Transverse colon (tissue), 4 donors: ENCODE results near the gene KRTAP5-10. TPM values are rescaled to one million over a fixed set of nuclear protein-coding genes. Genes with fewer than 3 reads are reported as not detected.
"Not testable (repeated sequence)": the region's sequence is repeated elsewhere in the genome, so short reads cannot be mapped to it uniquely, and the experiment has no call there.

ENCODE experiments used
- DNase-seq: peaks from one replicate; pipeline ENCODE4 v3.0.0-alpha.2; 2019
- H3K27ac ChIP-seq, 4 donors: fragments of 200-600 bp; sonication (generic); 2 replicates each; pipeline ENCODE4 v1.5.1; 2016 to 2018; ENCODE audit warnings: inconsistent platforms in 4 of 4
- H3K27me3 ChIP-seq: fragments of 200-600 bp; sonication (generic); 2 replicates; pipeline ENCODE4 v1.5.1; 2017; ENCODE audit warnings: inconsistent platforms
- H3K36me3 ChIP-seq, 4 donors: fragments of 200-600 bp; sonication (generic); 2 replicates each; pipeline ENCODE4 v1.5.1; 2017 to 2019; ENCODE audit warnings: inconsistent platforms in 4 of 4
- H3K4me1 ChIP-seq, 4 donors: fragments of 200-600 bp; sonication (generic); 2 replicates each; pipeline ENCODE4 v1.5.1; 2017 to 2020; ENCODE audit warnings: inconsistent platforms in 4 of 4
- H3K4me3 ChIP-seq, 4 donors: fragments of 200-600 bp; sonication (generic); 1 replicate in 1 of 4; 2 replicates in 3 of 4; pipeline versions ENCODE4 v1.5.1 to v1.6.1; 2017 to 2019; ENCODE audit warnings: inconsistent platforms in 4 of 4
- H3K9me3 ChIP-seq, 2 donors: fragments of 200-600 bp; sonication (generic); 2 replicates each; pipeline ENCODE4 v1.5.1; 2017 to 2019; ENCODE audit warnings: inconsistent platforms in 2 of 2
- EP300 ChIP-seq: sonication (generic); formaldehyde crosslinking; IDR thresholded peaks from one replicate; pipeline ENCODE4 v1.6.1; 2017; ENCODE audit warnings: antibody characterized with exemption, low read depth
- POLR2A ChIP-seq: fragments of 450-650 bp; IDR thresholded peaks from one replicate; pipeline ENCODE4 v1.6.1; 2016; ENCODE audit warnings: antibody characterized with exemption, mild to moderate bottlenecking, moderate library complexity
- POLR2AphosphoS5 ChIP-seq, 3 donors: sonication (generic); formaldehyde crosslinking; IDR thresholded peaks; one replicate each; pipeline ENCODE4 v1.6.1; 2016; ENCODE audit warnings: antibody characterized with exemption in 3 of 3
- WGBS, 2 donors: methylation state at CpG; one replicate each; pipeline ENCODE4 v1.1.5; 2018; ENCODE audit warnings: low coverage in 1 of 2; 5-methylcytosine and 5-hydroxymethylcytosine counted together
- in situ Hi-C, 4 donors: fragments of 200-750 bp; cut with MboI; loops; one replicate each; pipeline versions ENCODE4 v1.15.0 to v1.15.1; 2017; ENCODE audit warnings: low sequenced_read_pairs in 3 of 4, low pct_ligation_motif_present in 1 of 4, low pct_unique_long_range_greater_than_20kb in 1 of 4
- intact Hi-C: fragments of 100-400 bp; cut with DNase I; formaldehyde crosslinking; loops from one replicate; pipeline ENCODE4 v1.15.1; 2023; ENCODE audit warnings: low total_unique reads
- total RNA-seq, 4 donors: library from RNA; depleted of rRNA; stranded (reverse); fragments of >200 nt; gene quantifications; one replicate each; pipeline ENCODE4 v1.1.0, GENCODE V29; 2016
- TF ChIP-seq, protein P1 (sequence below), 5 experiments: fragments of 200-600 bp in 3 of 5; fragments of 450-650 bp in 2 of 5; sonication (generic) in 3 of 5; IDR thresholded peaks; 1 replicate in 2 of 5; 2 replicates in 3 of 5; pipeline ENCODE4 v1.5.1; 2016 to 2017; ENCODE audit warnings: antibody characterized with exemption in 5 of 5, inconsistent platforms in 3 of 5, mild to moderate bottlenecking in 2 of 5, moderate library complexity in 1 of 5

Gene KRTAP5-10
- total RNA-seq, 4 donors from 2014 or later: 1.8 TPM; not detected in 3

DNA sequence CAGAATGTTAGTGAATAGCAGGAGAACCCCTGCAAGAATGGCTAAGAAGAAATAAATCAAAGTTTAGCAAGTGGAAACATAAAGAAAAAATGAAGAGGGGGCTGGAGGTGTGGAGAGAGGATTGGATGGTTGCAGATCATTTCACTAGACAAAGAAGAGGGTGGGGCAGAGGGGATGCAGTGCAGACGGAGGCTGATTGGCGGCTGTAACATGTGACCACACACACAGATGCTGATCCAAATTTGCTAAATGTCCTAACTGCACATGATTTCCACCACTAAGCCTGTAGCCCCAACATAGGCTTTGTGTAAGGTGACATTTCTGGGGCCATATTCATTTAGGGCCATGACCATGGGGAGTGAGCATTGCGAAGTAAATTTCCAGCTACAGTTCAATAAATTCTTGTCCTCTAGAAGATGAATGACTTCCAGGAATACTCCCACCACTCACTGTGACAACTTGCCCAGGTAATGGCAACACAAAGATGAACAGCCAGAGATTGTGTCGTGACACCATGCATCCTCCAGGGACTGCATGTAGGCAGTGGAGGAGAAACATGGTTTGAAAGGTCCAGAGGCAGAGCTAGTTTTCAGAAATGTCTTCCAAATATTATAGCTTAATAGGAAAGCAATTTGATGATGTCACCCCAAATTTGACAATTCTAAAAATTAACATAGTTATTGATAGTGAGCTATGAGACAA, 10.5 kb downstream of the KRTAP5-10 start:
- no peak overlapping the region for H3K4me3 ChIP-seq
- 84 to 100% methylated on average over 2 to 4 of the region's 4 CpGs for WGBS, 2 donors
- H3K9me3 ChIP-seq: no peaks in the 10 kb centered on the region
- intact Hi-C loops (loop anchor here (10.0 kb wide), 1 partner anchor 549 kb away; no protein-coding TSS in a partner anchor), in situ Hi-C loops (no loop called here)
- H3K27me3 ChIP-seq: no peaks in the 10 kb centered on the region
- no peaks in the 10 kb centered on the region for H3K36me3 ChIP-seq
- H3K4me1 ChIP-seq: peaks cover 0 to 7% (median 0%) of the 10 kb centered on the region in 4 donors
- no peak overlapping the region for H3K27ac ChIP-seq
- TF ChIP-seq POLR2AphosphoS5 (IDR thresholded peaks at IDR 0.05) (no peak), EP300 (no peak), POLR2A (no peak)
- TF ChIP-seq, protein P1, sequence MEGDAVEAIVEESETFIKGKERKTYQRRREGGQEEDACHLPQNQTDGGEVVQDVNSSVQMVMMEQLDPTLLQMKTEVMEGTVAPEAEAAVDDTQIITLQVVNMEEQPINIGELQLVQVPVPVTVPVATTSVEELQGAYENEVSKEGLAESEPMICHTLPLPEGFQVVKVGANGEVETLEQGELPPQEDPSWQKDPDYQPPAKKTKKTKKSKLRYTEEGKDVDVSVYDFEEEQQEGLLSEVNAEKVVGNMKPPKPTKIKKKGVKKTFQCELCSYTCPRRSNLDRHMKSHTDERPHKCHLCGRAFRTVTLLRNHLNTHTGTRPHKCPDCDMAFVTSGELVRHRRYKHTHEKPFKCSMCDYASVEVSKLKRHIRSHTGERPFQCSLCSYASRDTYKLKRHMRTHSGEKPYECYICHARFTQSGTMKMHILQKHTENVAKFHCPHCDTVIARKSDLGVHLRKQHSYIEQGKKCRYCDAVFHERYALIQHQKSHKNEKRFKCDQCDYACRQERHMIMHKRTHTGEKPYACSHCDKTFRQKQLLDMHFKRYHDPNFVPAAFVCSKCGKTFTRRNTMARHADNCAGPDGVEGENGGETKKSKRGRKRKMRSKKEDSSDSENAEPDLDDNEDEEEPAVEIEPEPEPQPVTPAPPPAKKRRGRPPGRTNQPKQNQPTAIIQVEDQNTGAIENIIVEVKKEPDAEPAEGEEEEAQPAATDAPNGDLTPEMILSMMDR (IDR thresholded peaks at IDR 0.05): no peak
- DNase-seq: no peak

DNA sequence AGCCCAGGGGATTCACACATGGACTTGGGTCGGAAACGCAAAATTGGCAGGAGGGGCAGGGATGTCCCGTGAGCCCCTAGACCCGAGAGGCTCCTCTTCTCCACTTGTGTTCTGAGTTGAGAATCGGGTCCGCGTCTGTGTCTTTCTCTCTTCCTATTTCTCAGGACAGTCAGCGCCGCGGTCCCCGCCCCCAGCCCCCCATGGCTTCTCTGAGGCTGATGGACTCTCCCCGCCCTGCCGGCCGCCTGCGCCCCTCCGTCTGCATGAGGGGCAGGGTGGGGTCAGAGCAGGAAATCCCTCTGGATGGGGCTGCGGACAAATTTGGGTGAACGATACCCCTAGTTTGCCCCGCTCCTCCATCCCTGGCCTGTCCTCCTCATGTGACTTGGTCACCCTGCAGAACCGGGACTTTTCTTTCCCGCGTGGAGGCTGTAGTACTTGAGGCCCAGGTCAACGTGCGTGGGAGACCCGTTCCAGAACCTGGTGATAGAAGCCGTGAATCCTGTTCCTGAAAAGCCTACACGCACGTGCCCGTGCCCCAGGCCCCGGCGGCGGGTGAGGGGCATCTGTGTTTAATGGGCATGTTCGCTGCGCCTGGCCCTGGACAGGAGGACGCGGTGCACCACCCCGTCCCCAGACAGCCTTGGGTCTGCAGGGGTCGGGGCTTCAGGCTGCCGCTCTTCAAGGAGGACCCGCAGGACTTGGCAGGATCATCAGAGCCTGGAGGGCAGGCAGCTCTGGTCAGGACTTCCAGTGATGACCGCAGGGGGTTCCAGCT, 11.5 kb downstream of the KRTAP5-10 start:
- WGBS, 2 donors: 88 to 96% methylated on average over 9 to 41 of the region's 41 CpGs
- DNase-seq, H3K36me3 ChIP-seq, H3K27me3 ChIP-seq, H3K4me3 ChIP-seq, in situ Hi-C loops, H3K4me1 ChIP-seq, H3K9me3 ChIP-seq, H3K27ac ChIP-seq: not testable (repeated sequence)
- intact Hi-C loops: loop anchor here (10.0 kb wide), 1 partner anchor 548 kb away; no protein-coding TSS in a partner anchor

DNA sequence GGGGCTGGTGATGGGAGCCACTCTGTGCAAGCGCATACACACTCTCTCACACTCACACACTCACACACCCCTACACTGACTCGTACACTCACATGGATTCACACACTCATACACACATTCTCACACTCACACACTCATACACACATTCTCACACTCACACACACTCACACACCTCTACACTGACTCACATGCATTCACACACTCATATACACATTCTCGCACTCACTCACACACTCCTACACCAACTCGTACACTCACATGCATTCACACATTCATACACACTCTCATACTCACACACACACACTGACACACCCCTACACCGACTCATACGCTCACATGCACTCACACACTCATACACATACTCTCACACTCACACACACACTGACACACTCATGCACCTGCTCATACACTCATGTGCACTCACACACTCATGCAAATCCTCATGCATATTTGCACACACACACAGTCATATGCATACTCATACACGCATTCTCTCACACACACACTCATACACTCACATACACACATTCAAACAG, 12.2 kb downstream of the KRTAP5-10 start:
- Histone ChIP-seq H3K36me3 (no peaks in the 10 kb centered on the region), H3K9me3 (no peaks in the 10 kb centered on the region), H3K4me1 (peaks cover 0 to 7% (median 0%) of the 10 kb centered on the region in 4 donors), H3K27me3 (no peaks in the 10 kb centered on the region), H3K27ac (no peak overlapping the region), H3K4me3 (no peak overlapping the region)
- DNase-seq: no peak
- 77 to 86% methylated on average over 7 of the region's 7 CpGs for WGBS, 2 donors
- in situ Hi-C loops: no loop called here
- intact Hi-C loops: loop anchor here (10.0 kb wide), 1 partner anchor 547 kb away; no protein-coding TSS in a partner anchor
- TF ChIP-seq POLR2A (no peak), POLR2AphosphoS5 (IDR thresholded peaks at IDR 0.05) (no peak), EP300 (no peak)
- TF ChIP-seq, protein P1 (IDR thresholded peaks at IDR 0.05): no peak

DNA sequence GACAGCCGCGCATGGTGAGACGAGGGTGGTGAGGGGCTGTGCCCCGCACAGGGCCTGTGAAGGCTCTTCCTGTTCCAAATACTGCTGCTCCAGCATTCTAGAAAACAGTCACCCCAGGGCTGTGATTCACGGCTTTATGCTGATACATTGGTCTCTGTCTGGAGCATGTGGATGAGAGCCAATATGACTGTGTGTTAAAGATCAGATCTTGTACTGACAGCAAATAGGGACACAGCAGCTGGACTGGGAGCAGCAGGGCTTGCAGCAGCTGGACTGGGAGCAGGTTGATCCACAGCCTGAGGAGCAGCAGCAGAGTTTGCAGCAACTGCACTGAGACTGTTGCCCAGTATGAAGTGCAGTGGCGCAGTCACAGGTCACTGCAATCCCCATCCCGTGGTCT, 14.2 kb downstream of the KRTAP5-10 start:
- intact Hi-C loops: loop anchor here (10.0 kb wide), 1 partner anchor 545 kb away; no protein-coding TSS in a partner anchor
- H3K27ac ChIP-seq, DNase-seq, H3K36me3 ChIP-seq, H3K27me3 ChIP-seq, H3K4me3 ChIP-seq, H3K4me1 ChIP-seq, in situ Hi-C loops, H3K9me3 ChIP-seq: not testable (repeated sequence)
- 61 to 63% methylated on average over 5 to 7 of the region's 7 CpGs for WGBS, 2 donors
